GM12878 (cell line): ENCODE data around the gene PRSS37. TPM values are rescaled to one million over a fixed set of nuclear protein-coding genes. Genes with fewer than 3 reads are reported as not detected.

ENCODE experiments used
- ATAC-seq: fragments of 200-7000 bp; cut with Tn5 transposase; 3 replicates; pipeline ENCODE4 v1.9.1; 2020; ENCODE audit warnings: mild to moderate bottlenecking, moderate library complexity
- BruUV-seq: library from RNA; stranded (reverse); fragments of 400-500 nt; replicated peaks from 2 replicates; lab custom pipeline; 2021; lab: Mats Ljungman, UMichigan
- CTCF ChIA-PET: fragments of 300-600 bp; sonication (Branson Sonifier 250); formaldehyde crosslinking; extraction: SDS; loops from one replicate; lab custom pipeline; 2021; ENCODE audit warnings: inconsistent platforms; lab: Yijun Ruan, JAX
- POLR2A ChIA-PET: fragments of 350-600 bp; formaldehyde crosslinking; extraction: SDS; loops from one replicate; lab custom pipeline; 2021; ENCODE audit warnings: inconsistent platforms; lab: Charles Lee
- RAD21 ChIA-PET: fragments of 300-600 bp; sonication (Branson Sonifier 250); formaldehyde crosslinking; loops from one replicate; lab custom pipeline; 2023; ENCODE audit warnings: antibody characterized with exemption; ENCODE audit not compliant: unreplicated experiment; lab: Charles Lee
- SMC1A ChIA-PET: fragments of 300-600 bp; sonication (Branson Sonifier 250); formaldehyde crosslinking; loops from one replicate; lab custom pipeline; 2023; ENCODE audit not compliant: unreplicated experiment, uncharacterized antibody; lab: Charles Lee
- DNase-seq: peaks from one replicate; pipeline ENCODE4 v3.0.0-alpha.2; 2011; ENCODE audit warnings: low read depth, low spot score
- FAIRE-seq: peaks from 3 replicates; lab custom pipeline; 2011; peaks lifted over from hg19 to GRCh38; lab: Jason Lieb, UNC
- H2AFZ ChIP-seq: 2 replicates; pipeline ENCODE4 v1.6.0; 2011; ENCODE audit warnings: low read depth, low read length, control low read depth; ENCODE audit not compliant: control insufficient read depth
- H3K27ac ChIP-seq: 2 replicates; pipeline ENCODE4 v1.5.1; 2011; ENCODE audit warnings: control low read depth; ENCODE audit not compliant: control insufficient read depth, insufficient read depth
- H3K27me3 ChIP-seq, 2 experiments: replicated peaks in 1 of 2; 2 replicates each; pipeline versions ENCODE4 v1.6.0 to v1.6.1; 2011; ENCODE audit warnings: low read length in 1 of 2; ENCODE audit not compliant: control insufficient read depth in 2 of 2, insufficient read depth in 2 of 2
- H3K36me3 ChIP-seq, 2 experiments: 2 replicates each; pipeline ENCODE4 v1.5.1; 2011; ENCODE audit warnings: low read length in 1 of 2; ENCODE audit not compliant: control insufficient read depth in 2 of 2, insufficient read depth in 2 of 2
- H3K4me1 ChIP-seq: 2 replicates; pipeline ENCODE4 v1.6.1; 2011; ENCODE audit warnings: mild to moderate bottlenecking, low read length, moderate library complexity, mixed read lengths; ENCODE audit not compliant: control insufficient read depth, insufficient read depth
- H3K4me2 ChIP-seq: 2 replicates; pipeline ENCODE4 v1.6.0; 2011; ENCODE audit warnings: control low read depth; ENCODE audit not compliant: control insufficient read depth, insufficient read depth
- H3K4me3 ChIP-seq: fragments of 200-600 bp; sonication (generic); 2 replicates; pipeline ENCODE4 v1.5.1; 2016
- H3K79me2 ChIP-seq: 2 replicates; pipeline ENCODE4 v1.6.0; 2011; ENCODE audit warnings: low read length; ENCODE audit not compliant: control insufficient read depth, insufficient read depth
- H3K9ac ChIP-seq: 2 replicates; pipeline ENCODE4 v1.8.0; 2011; ENCODE audit warnings: low read length, control low read depth, mixed read lengths; ENCODE audit not compliant: control insufficient read depth, insufficient read depth
- H3K9me3 ChIP-seq: replicated peaks from 3 replicates; pipeline ENCODE4 v1.5.1; 2011; ENCODE audit warnings: mild to moderate bottlenecking, low read length; ENCODE audit not compliant: control insufficient read depth, insufficient read depth
- H4K20me1 ChIP-seq: 2 replicates; pipeline ENCODE4 v1.6.0; 2011; ENCODE audit not compliant: control insufficient read depth, insufficient read depth
- BACH1 ChIP-seq: fragments of 450-650 bp; IDR thresholded peaks from 2 replicates; pipeline ENCODE4 v1.6.1; 2017; ENCODE audit warnings: mild to moderate bottlenecking, borderline replicate concordance
- DPF2 ChIP-seq: fragments of 450-650 bp; IDR thresholded peaks from 2 replicates; pipeline ENCODE4 v1.6.1; 2017; ENCODE audit warnings: mild to moderate bottlenecking
- EED ChIP-seq: sonication (generic); IDR thresholded peaks from 2 replicates; pipeline ENCODE4 v1.6.1; 2016; ENCODE audit warnings: antibody characterized with exemption, low read depth
- EGR1 ChIP-seq, 2 experiments: IDR thresholded peaks; 1 replicate in 1 of 2; 2 replicates in 1 of 2; pipeline ENCODE4 v1.6.1; 2011 to 2012; ENCODE audit warnings: low read depth in 2 of 2, low read length in 2 of 2, borderline replicate concordance in 1 of 2, mild to moderate bottlenecking in 1 of 2, moderate library complexity in 1 of 2
- HDAC2 ChIP-seq: fragments of 200-600 bp; sonication (generic); IDR thresholded peaks from 2 replicates; pipeline ENCODE4 v1.6.1; 2017
- MYB ChIP-seq: fragments of 150-350 bp; IDR thresholded peaks from 2 replicates; pipeline ENCODE4 v1.6.1; 2014; ENCODE audit warnings: mild to moderate bottlenecking, low read depth, low read length, borderline replicate concordance
- PAX5 ChIP-seq: IDR thresholded peaks from 2 replicates; pipeline ENCODE4 v1.6.1; 2011; ENCODE audit warnings: low read depth, low read length, borderline replicate concordance
- PAX8 ChIP-seq: fragments of 450-650 bp; IDR thresholded peaks from 2 replicates; pipeline ENCODE4 v1.6.1; 2017; ENCODE audit warnings: mild to moderate bottlenecking, moderate library complexity
- PML ChIP-seq: IDR thresholded peaks from 2 replicates; pipeline ENCODE4 v1.6.1; 2012; ENCODE audit warnings: low read length, inconsistent platforms
- RAD21 ChIP-seq: IDR thresholded peaks from 2 replicates; pipeline ENCODE4 v1.6.1; 2011; ENCODE audit warnings: mild to moderate bottlenecking, low read depth, low read length, moderate library complexity; ENCODE audit not compliant: insufficient read depth
- WRNIP1 ChIP-seq: IDR thresholded peaks from 2 replicates; pipeline ENCODE4 v1.6.1; 2011; ENCODE audit warnings: low read depth, low read length, improper control_type of control experiment, borderline replicate concordance
- WGBS: methylation state at CpG from one replicate; pipeline ENCODE4 v1.1.6; 2016; ENCODE audit warnings: low lambda C conversion rate; ENCODE audit not compliant: insufficient replicate concordance, insufficient coverage; ENCODE audit errors: missing lambda C conversion rate; 5-methylcytosine and 5-hydroxymethylcytosine counted together
- in situ Hi-C: fragments of 300-500 bp; cut with MboI; formaldehyde crosslinking; loops from 9 replicates; pipeline ENCODE4 v1.14.3; 2018; ENCODE audit warnings: mixed read lengths
- intact Hi-C: fragments of 100-400 bp; cut with micrococcal nuclease; formaldehyde crosslinking; loops from one replicate; pipeline ENCODE4 v1.14.2; 2022; ENCODE audit not compliant: unreplicated experiment
- polyA plus RNA-seq, 11 experiments: library from polyadenylated mRNA; depleted of rRNA in 4 of 11; unstranded in 6 of 11; stranded (reverse) in 5 of 11; fragments of >200 nt; fragmentation: Nextera tagmentation in 4 of 11; fragmentation: Illumina TruSeq in 1 of 11; extraction: Ambion mirVana in 4 of 11; extraction: Trizol in 1 of 11; gene quantifications; 1 replicate in 1 of 11; 2 replicates in 10 of 11; pipeline versions ENCODE4 v1.2.1 to v1.2.3, GENCODE V29; 2011 to 2016; ENCODE audit warnings: inconsistent platforms in 2 of 11, missing spikeins in 2 of 11, low read depth in 1 of 11
- total RNA-seq, 4 experiments: library from RNA; depleted of rRNA in 3 of 4; stranded (reverse); fragments of >200 nt in 3 of 4; fragmentation: Illumina TruSeq in 1 of 4; extraction: Trizol in 1 of 4; gene quantifications; 2 replicates each; pipeline versions ENCODE4 v1.2.1 to v1.2.3, GENCODE V29; 2013 to 2021
- TF ChIP-seq, protein P1 (sequence below): fragments of 450-650 bp; conservative IDR thresholded peaks from 2 replicates; pipeline ENCODE4 v1.6.1; 2017; ENCODE audit warnings: mild to moderate bottlenecking, moderate library complexity
- TF ChIP-seq, protein P2 (sequence below): IDR thresholded peaks from 2 replicates; pipeline ENCODE4 v1.6.1; 2012; ENCODE audit warnings: mild to moderate bottlenecking, low read depth, low read length
- TF ChIP-seq, protein P3 (sequence below): fragments of 450-650 bp; formaldehyde crosslinking; IDR thresholded peaks from 2 replicates; pipeline ENCODE4 v1.4.0; 2022; ENCODE audit warnings: mild to moderate bottlenecking, moderate library complexity
- TF ChIP-seq, protein P4 (sequence below): fragments of 450-650 bp; IDR thresholded peaks from 2 replicates; pipeline ENCODE4 v1.6.1; 2017; ENCODE audit warnings: borderline replicate concordance

PRSS37 gene
- total and polyA plus RNA-seq, 10 of the 15 experiments (the other 5 are each of a cell fraction or from before 2014, with no cell fraction given): not detected

DNA sequence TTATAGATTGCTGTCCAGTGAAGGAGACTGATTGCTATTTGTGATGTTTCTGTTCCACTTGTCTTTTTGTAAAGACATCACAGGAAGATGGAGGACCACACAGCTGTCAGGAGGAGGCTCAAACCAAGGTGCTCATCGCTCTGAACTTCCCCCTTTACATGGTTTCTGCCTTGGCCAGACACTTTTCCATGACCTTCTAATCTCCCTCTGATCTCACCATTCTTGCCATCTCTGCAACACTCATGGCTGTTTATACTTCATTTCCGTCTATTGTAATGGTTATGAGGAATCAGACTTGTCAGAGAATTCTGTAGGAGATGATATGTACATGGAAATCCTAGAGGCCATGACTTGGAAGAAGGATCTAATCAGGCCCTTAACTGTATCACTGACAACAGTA is 53.0 kb downstream of the PRSS37 start:
- H3K4me2 ChIP-seq: no peak overlapping the region
- H3K4me3 ChIP-seq: no peak overlapping the region
- in situ Hi-C loops (no loop called here), intact Hi-C loops (no loop called here)
- H3K4me1 ChIP-seq: no peaks in the 10 kb centered on the region
- FAIRE-seq: no peak
- 37% methylated on average over 2 of the region's 2 CpGs for WGBS
- H3K9me3 ChIP-seq: no peaks in the 10 kb centered on the region
- ChIA-PET SMC1A (interaction anchor here (1.0 kb wide), 1 partner anchor 138 kb away, joined by 3 read pairs; no protein-coding TSS in a partner anchor), CTCF (interaction anchor here (0.9 to 1.2 kb wide), 3 partner anchors 8 to 134 kb away, joined by 3 to 5 read pairs (median 3); no protein-coding TSS in a partner anchor), RAD21 (no interaction called here), POLR2A (no interaction called here)
- DNase-seq: no peak
- H3K9ac ChIP-seq: no peak overlapping the region
- no peaks in the 10 kb centered on the region for H4K20me1 ChIP-seq
- no peak overlapping the region for H2AFZ ChIP-seq
- no peak overlapping the region for H3K27ac ChIP-seq
- no peak for ATAC-seq
- H3K36me3 ChIP-seq: no peaks in the 10 kb centered on the region; a peak in 1 of 4 replicates
- no peaks in the 10 kb centered on the region for H3K27me3 ChIP-seq
- BruUV-seq: no TSS peak
- H3K79me2 ChIP-seq: no peaks in the 10 kb centered on the region
- TF ChIP-seq WRNIP1 (no peak), DPF2 (no peak), PAX5 (no peak), EGR1 (IDR thresholded peaks at IDR 0.05; ENCODE audit: borderline replicate concordance in 1 of 2, low read depth in 2 of 2, low read length in 2 of 2) (no peak), MYB (no peak), BACH1 (no peak), HDAC2 (no peak), RAD21 (no peak), EED (no peak), PAX8 (no peak), PML (no peak)
- TF ChIP-seq, protein P1, sequence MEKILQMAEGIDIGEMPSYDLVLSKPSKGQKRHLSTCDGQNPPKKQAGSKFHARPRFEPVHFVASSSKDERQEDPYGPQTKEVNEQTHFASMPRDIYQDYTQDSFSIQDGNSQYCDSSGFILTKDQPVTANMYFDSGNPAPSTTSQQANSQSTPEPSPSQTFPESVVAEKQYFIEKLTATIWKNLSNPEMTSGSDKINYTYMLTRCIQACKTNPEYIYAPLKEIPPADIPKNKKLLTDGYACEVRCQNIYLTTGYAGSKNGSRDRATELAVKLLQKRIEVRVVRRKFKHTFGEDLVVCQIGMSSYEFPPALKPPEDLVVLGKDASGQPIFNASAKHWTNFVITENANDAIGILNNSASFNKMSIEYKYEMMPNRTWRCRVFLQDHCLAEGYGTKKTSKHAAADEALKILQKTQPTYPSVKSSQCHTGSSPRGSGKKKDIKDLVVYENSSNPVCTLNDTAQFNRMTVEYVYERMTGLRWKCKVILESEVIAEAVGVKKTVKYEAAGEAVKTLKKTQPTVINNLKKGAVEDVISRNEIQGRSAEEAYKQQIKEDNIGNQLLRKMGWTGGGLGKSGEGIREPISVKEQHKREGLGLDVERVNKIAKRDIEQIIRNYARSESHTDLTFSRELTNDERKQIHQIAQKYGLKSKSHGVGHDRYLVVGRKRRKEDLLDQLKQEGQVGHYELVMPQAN: no peak
- TF ChIP-seq, protein P2, sequence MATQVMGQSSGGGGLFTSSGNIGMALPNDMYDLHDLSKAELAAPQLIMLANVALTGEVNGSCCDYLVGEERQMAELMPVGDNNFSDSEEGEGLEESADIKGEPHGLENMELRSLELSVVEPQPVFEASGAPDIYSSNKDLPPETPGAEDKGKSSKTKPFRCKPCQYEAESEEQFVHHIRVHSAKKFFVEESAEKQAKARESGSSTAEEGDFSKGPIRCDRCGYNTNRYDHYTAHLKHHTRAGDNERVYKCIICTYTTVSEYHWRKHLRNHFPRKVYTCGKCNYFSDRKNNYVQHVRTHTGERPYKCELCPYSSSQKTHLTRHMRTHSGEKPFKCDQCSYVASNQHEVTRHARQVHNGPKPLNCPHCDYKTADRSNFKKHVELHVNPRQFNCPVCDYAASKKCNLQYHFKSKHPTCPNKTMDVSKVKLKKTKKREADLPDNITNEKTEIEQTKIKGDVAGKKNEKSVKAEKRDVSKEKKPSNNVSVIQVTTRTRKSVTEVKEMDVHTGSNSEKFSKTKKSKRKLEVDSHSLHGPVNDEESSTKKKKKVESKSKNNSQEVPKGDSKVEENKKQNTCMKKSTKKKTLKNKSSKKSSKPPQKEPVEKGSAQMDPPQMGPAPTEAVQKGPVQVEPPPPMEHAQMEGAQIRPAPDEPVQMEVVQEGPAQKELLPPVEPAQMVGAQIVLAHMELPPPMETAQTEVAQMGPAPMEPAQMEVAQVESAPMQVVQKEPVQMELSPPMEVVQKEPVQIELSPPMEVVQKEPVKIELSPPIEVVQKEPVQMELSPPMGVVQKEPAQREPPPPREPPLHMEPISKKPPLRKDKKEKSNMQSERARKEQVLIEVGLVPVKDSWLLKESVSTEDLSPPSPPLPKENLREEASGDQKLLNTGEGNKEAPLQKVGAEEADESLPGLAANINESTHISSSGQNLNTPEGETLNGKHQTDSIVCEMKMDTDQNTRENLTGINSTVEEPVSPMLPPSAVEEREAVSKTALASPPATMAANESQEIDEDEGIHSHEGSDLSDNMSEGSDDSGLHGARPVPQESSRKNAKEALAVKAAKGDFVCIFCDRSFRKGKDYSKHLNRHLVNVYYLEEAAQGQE: no peak
- TF ChIP-seq, protein P3, sequence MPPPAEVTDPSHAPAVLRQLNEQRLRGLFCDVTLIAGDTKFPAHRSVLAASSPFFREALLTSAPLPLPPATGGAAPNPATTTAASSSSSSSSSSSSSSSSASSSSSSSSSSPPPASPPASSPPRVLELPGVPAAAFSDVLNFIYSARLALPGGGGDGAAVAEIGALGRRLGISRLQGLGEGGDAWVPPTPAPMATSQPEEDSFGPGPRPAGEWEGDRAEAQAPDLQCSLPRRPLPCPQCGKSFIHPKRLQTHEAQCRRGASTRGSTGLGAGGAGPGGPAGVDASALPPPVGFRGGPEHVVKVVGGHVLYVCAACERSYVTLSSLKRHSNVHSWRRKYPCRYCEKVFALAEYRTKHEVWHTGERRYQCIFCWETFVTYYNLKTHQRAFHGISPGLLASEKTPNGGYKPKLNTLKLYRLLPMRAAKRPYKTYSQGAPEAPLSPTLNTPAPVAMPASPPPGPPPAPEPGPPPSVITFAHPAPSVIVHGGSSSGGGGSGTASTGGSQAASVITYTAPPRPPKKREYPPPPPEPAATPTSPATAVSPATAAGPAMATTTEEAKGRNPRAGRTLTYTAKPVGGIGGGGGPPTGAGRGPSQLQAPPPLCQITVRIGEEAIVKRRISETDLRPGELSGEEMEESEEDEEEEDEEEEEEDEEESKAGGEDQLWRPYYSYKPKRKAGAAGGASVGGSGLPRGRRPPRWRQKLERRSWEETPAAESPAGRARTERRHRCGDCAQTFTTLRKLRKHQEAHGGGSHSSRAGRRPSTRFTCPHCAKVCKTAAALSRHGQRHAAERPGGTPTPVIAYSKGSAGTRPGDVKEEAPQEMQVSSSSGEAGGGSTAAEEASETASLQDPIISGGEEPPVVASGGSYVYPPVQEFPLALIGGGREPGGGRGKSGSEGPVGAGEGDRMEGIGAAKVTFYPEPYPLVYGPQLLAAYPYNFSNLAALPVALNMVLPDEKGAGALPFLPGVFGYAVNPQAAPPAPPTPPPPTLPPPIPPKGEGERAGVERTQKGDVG (CRISPR knock-in tag): no peak
- TF ChIP-seq, protein P4, sequence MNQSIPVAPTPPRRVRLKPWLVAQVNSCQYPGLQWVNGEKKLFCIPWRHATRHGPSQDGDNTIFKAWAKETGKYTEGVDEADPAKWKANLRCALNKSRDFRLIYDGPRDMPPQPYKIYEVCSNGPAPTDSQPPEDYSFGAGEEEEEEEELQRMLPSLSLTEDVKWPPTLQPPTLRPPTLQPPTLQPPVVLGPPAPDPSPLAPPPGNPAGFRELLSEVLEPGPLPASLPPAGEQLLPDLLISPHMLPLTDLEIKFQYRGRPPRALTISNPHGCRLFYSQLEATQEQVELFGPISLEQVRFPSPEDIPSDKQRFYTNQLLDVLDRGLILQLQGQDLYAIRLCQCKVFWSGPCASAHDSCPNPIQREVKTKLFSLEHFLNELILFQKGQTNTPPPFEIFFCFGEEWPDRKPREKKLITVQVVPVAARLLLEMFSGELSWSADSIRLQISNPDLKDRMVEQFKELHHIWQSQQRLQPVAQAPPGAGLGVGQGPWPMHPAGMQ: no peak
